ENCODE measurements around the gene ADA.
A peak's percentile ranks its signal among the peaks of the same experiment; 100 is the strongest.
"Not testable (repeated sequence)": the region's sequence is repeated elsewhere in the genome, so short reads cannot be mapped to it uniquely, and the experiment has no call there.

Gene ADA

DNA sequence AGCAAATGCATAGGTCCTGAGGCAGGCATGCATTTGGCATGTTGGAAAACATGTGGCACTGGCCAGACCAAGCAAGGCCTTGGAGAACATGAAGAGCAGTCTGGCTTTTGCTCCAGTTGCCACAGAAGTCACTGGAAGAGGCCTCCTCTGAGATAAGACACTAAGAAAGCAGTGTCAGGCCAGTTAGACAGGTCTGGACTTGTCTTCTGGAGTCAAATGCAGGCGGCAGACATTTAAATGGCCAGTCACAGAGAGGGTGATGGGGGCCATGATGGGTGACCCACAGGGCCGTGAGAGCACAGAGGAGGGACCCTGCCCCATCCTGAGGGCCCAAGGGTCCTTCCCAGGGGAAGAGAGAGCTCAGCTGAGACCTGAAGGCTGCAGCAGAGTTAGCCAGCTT is 26.7 kb upstream of the ADA start:
- no peak for DNase-seq

- not testable (repeated sequence) for DNase-seq
Measured at GRCh38 chr20:44672318-44672902, 20.9 kb upstream of the ADA start.

- peak; percentile 67 for DNase-seq
Measured at GRCh38 chr20:44671541-44671940, 20.0 kb upstream of the ADA start.

GRCh38 chr20:44670851-44671250 is 19.4 kb upstream of the ADA start:
- not testable (repeated sequence) for DNase-seq

DNA sequence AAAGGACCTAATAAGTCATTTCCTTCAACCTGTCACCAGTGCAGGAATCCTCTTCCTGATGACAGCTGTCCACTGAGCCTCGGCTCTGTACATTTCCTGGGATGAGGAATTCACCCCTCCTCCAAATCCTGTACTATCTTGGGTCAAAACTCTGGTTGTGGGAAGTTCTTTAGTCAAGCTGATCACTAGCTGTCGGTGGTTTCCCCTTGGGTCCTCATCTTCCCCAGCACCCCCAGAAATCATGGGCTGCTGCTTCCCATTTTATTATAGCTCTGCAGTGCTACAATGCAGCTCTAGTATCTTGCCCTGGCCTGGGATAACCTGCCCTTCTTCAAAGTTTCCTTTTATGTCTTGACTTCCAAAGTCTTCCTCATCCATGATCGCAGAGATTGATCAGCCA is 14.6 kb upstream of the ADA start:
- no peak for DNase-seq

GRCh38 chr20:44664131-44664530 is 12.6 kb upstream of the ADA start:
- peak; percentile 94 for DNase-seq

DNA sequence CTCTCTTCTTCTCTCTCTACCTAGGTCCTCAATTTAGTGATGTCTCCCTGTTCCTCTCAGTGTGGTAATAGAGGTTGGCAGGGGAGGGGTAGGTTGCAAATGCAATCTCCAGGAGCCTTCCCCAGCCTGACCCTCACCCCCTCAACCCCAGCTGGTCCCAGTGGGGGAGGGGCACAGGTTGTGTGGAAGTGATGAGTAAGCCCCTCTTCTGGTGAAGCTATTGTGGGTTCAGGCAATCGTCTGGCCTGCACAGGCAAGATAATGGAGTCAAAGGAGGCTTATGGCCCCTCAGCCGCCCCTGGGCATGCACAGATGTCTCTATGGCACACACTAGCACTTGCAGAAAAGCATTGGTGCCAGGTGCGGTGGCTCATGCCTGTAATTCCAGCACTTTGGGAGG is 10.8 kb upstream of the ADA start:
- no peak for DNase-seq

DNA sequence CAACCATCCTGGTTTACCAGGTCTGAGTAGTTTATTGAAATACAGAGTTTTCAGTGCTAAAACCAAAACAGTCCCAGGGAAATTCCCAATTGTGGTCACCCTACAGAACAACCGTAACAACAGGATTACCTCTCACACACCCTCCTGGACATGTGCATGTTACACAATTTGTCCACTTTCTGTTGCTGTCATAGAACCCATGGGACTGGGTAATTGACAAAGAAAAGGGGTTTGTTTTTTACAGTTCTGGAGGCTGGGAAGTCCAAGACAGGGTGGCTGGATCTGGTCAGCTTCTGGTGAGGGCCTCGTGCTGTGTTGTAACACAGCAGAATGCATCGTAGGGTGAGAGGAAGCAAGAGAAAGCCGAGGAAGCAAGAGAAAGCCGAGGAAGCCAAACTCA is 9.1 kb upstream of the ADA start:
- DNase-seq = peak; percentile 97

- DNase-seq = no peak
Measured at GRCh38 chr20:44659931-44660330, 8.4 kb upstream of the ADA start.

GRCh38 chr20:44658810-44659209 is 7.3 kb upstream of the ADA start:
- no peak for DNase-seq

- DNase-seq = no peak
Measured at GRCh38 chr20:44657875-44658274, 6.4 kb upstream of the ADA start.

DNA sequence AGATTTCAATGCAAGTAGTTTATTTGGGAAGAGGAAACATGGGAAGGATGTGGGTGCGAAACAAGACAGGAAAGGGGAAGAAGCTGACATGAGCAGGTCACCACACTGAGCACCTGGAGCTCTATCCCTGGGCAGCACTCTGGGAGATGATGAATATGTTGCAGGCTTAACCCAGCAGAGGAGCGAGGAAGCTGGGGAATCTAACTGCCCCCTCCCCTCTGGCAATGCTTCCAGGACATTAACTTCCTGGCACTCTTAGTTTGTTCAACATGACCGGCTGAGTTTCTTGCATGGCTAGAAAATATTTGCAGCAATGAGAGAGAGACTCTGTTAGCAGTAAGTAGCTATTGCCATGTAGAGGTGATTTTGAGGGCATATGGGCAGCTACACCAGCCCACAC is 4.9 kb upstream of the ADA start:
- DNase-seq = no peak

GRCh38 chr20:44654210-44654609 is 2.7 kb upstream of the ADA start:
- not testable (repeated sequence) for DNase-seq

DNA sequence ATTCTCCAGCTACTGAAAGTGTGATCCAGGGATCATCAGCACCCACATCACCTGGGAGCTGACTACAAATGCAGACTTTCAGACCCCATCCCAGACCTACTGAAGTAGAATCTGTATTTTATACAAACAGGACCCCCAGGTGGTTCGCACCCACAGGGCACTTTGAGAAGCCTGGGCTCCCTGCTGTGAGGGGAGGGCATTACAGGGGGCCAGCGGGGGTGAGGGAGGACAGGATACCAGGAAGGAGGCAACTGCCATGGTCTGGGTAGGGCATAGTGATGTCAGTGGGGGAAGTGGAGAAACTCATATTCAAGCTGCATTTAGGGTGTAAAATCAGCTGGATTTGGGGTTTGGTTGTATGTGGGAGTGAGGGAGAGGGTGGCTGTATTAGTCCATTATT is 2.0 kb upstream of the ADA start:
- no peak for DNase-seq

DNA sequence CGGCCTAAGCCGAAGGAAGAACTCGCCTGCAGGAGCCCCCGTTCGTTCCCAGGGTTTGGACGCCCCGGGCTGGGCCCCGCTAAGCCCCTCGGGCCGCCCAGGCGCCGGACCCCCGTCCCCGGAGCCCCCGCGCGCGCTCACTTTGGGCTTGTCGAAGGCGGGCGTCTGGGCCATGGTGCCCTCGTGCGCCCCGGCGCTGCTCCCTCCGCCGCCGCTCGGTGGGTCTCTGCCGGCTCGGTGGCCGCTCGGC is 140 bp downstream of the ADA start:
- DNase-seq = no peak

DNA sequence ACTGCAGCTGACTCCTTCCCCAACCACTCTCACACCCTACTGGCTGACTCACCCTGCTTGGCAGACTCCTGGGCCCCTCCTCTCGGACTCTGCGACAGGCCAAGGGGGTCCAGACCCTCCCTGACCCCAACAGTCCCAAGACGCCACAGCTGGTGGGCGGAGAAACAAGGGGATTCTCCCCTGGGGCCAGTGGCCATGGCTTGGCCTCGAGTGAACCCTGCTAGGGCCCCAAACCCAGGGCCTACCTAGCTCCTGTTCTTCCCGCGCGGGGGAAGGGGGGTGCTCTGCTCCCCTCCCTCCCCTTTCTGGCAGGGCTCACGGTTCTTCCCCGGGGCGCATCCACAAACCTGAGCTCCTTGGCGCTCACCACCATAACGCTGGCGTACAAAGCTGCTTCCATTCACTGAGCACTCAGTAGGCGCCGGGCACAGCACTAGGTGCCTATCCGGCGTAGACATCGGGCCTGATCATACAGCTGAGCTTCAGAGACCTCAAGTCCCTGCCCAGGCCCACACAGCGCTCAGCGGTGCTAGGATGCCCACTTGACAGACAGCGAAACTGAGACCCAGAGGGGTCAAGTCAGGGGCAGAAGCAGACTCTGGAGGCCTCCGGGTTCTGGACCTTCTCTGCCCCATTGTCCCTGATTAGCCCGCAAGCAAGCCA is 597 bp downstream of the ADA start:
- DNase-seq = no peak

GRCh38 chr20:44649976-44650375 is 1.5 kb downstream of the ADA start:
- DNase-seq = no peak

- DNase-seq = peak; percentile 53
Measured at GRCh38 chr20:44649126-44649525, 2.4 kb downstream of the ADA start.

DNA sequence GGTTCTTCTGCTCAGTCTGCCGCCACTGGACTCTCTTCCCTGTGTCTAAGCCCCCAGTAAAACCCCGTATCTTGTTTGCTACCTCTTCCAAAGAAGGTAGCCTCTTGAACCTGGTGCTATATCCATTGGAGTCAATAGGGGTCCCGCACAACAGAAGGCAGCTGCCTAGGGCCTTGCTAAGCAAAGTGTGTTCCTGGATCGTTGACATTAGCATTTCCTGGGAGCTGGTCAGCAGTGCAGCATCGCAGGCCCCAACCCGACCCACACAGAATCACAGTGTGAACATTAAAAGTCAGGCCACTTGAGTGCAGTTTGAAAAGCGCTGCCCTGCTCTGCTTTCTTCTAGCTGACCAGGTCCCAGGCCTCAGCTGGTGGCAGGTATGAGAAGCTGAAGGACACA is 2.9 kb downstream of the ADA start:
- no peak for DNase-seq

GRCh38 chr20:44648068-44648467 is 3.4 kb downstream of the ADA start:
- DNase-seq = no peak

DNA sequence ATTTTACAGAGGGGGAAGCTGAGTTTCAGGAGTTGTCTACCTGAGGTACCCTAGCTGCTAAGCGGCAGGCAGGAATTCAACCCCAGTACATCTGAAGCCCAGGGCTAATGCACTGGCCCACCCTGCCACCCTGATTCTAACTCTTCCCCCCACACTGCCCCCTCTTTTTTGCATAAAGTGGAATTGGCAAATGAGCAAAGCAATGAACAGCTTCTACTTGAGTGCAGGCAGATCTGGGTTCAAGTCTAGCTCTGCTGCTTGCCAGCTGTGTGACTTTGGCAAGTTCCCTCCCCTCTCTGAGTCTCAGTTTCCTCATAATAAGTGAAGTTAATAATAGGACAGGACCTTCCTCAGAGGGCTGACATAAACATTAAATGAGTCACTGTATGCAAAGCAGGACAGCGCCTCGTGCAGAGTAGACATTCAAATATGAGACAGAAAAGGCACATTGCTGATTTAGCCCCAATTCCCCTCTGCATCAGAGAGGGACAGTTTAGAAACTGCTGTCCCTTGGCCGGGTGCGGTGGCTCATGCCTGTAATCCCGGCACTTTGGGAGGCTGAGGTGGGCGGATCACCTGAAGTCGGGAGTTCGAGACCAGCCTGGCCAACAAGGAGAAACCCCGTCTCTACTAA is 4.7 kb downstream of the ADA start:
- DNase-seq = peak; percentile 97

DNA sequence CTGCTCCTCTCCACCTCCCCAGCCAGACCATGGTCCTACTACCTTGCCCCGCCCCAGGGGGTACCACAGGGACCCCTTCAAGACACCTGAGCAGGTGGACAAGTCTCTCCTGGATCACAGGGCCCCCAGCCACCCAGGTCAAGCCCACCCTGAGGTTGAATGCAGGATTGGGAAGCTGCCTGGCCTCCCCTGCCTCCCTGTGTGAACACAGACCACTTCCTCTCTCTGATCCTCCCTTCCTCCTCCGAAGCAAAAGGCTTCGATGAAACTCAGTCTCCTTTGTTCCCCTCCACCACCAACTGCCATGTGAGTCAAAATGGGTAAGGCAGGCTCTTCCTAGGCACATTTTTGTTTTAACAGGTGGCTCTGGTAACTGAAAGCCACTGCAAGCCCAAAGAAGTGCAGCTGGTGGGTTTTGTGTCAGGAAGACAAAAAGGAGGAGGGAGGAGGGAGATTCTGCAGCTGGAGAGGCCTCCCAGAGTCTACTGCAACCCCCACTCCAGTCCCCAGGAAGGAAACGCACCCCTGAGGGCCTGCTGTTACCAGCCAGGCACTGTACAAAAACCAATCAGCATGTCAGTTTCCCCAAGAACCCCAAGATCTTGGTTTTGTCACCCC is 5.4 kb downstream of the ADA start:
- DNase-seq = peak; percentile 80

GRCh38 chr20:44644667-44645131 is 6.8 kb downstream of the ADA start:
- DNase-seq = peak; percentile 40

DNA sequence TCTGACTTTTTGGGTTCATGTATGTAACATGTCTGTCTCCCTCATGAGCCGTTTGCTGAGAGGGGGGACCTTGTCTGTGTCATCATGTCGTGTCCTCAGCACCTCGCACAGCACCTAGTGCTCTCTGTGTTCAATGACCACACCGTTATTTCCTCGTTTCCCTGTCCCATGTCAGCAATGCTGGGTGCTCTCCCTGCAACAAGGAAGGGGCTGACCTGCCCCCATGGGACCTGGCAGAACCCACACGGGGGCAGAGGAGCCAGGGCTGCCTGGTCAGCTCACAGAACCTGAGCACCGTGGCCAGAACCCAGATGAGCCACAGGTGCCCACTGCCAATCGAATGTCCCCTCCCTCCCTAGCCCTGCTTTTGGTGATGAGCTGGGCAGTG is 7.3 kb downstream of the ADA start:
- DNase-seq = no peak

Data from inflammatory macrophage treated with lipopolysaccharide for 4 hours (primary cell).